HG03175 (cell line): Measurements from ENCODE around the gene ALDH3B2.
A peak's percentile ranks its signal among the peaks of the same experiment; 100 is the strongest.
"Not testable (repeated sequence)": the region's sequence is repeated elsewhere in the genome, so short reads cannot be mapped to it uniquely, and the experiment has no call there.

Source experiments
- ATAC-seq: cut with Tn5 transposase; IDR thresholded peaks from one replicate; pipeline ENCODE4 v1.9.1; 2021; ENCODE audit warnings: mild to moderate bottlenecking, moderate library complexity; ENCODE audit not compliant: unreplicated experiment

The ALDH3B2 gene

GRCh38 chr11:67631411-67631810, 43.0 kb downstream of the ALDH3B2 start:
- ATAC-seq, result no peak

GRCh38 chr11:67630943-67631331, 43.5 kb downstream of the ALDH3B2 start:
- no peak for ATAC-seq

GRCh38 chr11:67630228-67630942, 44.0 kb downstream of the ALDH3B2 start:
- peak; percentile 70 for ATAC-seq

- peak; percentile 49 for ATAC-seq
Observed at GRCh38 chr11:67629386-67630227, 44.8 kb downstream of the ALDH3B2 start, which contains the start of gene NUDT8. TSS of gene NUDT8 (minus strand) at chr11:67629937. CDS start at chr11:67629911, 26 bp downstream.

- no peak for ATAC-seq
Observed at GRCh38 chr11:67628710-67629385, 45.6 kb downstream of the ALDH3B2 start.

- ATAC-seq, result no peak
Observed at GRCh38 chr11:67627812-67628624, 46.4 kb downstream of the ALDH3B2 start.

GRCh38 chr11:67627441-67627811, 47.0 kb downstream of the ALDH3B2 start:
- ATAC-seq, result no peak

GRCh38 chr11:67626970-67627369, 47.5 kb downstream of the ALDH3B2 start:
- no peak for ATAC-seq

GRCh38 chr11:67626131-67626833, 48.1 kb downstream of the ALDH3B2 start:
- not testable (repeated sequence) for ATAC-seq

- ATAC-seq, result not testable (repeated sequence)
Observed at GRCh38 chr11:67623795-67624194, 50.6 kb downstream of the ALDH3B2 start.

GRCh38 chr11:67622905-67623304, 51.5 kb downstream of the ALDH3B2 start:
- ATAC-seq, result not testable (repeated sequence)

- not testable (repeated sequence) for ATAC-seq
Observed at GRCh38 chr11:67621928-67622327, 52.5 kb downstream of the ALDH3B2 start.

- ATAC-seq, result not testable (repeated sequence)
Observed at GRCh38 chr11:67620621-67621020, 53.8 kb downstream of the ALDH3B2 start.

- ATAC-seq, result not testable (repeated sequence)
Observed at GRCh38 chr11:67619683-67620618, 54.5 kb downstream of the ALDH3B2 start.

- ATAC-seq, result not testable (repeated sequence)
Observed at GRCh38 chr11:67618901-67619659, 55.3 kb downstream of the ALDH3B2 start.

GRCh38 chr11:67617243-67617953, 57.0 kb downstream of the ALDH3B2 start:
- no peak for ATAC-seq

- no peak for ATAC-seq
Observed at GRCh38 chr11:67616431-67617242, 57.8 kb downstream of the ALDH3B2 start.
